WTC11 (cell line): ENCODE data around the gene HRAS. TPM values are rescaled to one million over a fixed set of nuclear protein-coding genes. Genes with fewer than 3 reads are reported as not detected.
A peak's percentile ranks its signal among the peaks of the same experiment; 100 is the strongest.
"Not testable (repeated sequence)": the region's sequence is repeated elsewhere in the genome, so short reads cannot be mapped to it uniquely, and the experiment has no call there.

Experiments
- ATAC-seq: fragments of 200-7000 bp; cut with Tn5 transposase; 2 replicates; pipeline ENCODE4 v1.10.0; 2021; ENCODE audit warnings: mild to moderate bottlenecking, moderate library complexity
- CTCF ChIA-PET: fragments of 300-600 bp; sonication (Branson Sonifier 250); formaldehyde crosslinking; loops from one replicate; lab custom pipeline; 2021; ENCODE audit warnings: antibody characterized with exemption; lab: Charles Lee
- POLR2A ChIA-PET: fragments of 350-600 bp; sonication (Branson Sonifier 250); formaldehyde crosslinking; loops from one replicate; lab custom pipeline; 2021; ENCODE audit warnings: antibody characterized with exemption; lab: Charles Lee
- DNase-seq: peaks from one replicate; pipeline ENCODE4 v3.0.0; 2021; ENCODE audit warnings: low spot score
- H3K27ac Mint-ChIP-seq: 2 replicates; pipeline ENCODE4 v1.8.0; 2021; ENCODE audit warnings: mixed read lengths
- H3K27me3 Mint-ChIP-seq: 2 replicates; pipeline ENCODE4 v1.8.0; 2021; ENCODE audit warnings: low read depth, mild to moderate bottlenecking, moderate library complexity, mixed read lengths
- H3K36me3 Mint-ChIP-seq: 2 replicates; pipeline ENCODE4 v1.8.0; 2021; ENCODE audit warnings: mixed read lengths
- H3K4me1 Mint-ChIP-seq: 2 replicates; pipeline ENCODE4 v1.8.0; 2022; ENCODE audit warnings: mixed read lengths
- H3K4me3 Mint-ChIP-seq: 2 replicates; pipeline ENCODE4 v1.8.0; 2021; ENCODE audit warnings: mild to moderate bottlenecking, moderate library complexity, mixed read lengths
- H3K9me3 Mint-ChIP-seq: 2 replicates; pipeline ENCODE4 v1.8.0; 2021; ENCODE audit warnings: mixed read lengths
- ESRRA ChIP-seq: sonication (generic); formaldehyde crosslinking; IDR thresholded peaks from 2 replicates; pipeline ENCODE4 v1.8.1; 2022; ENCODE audit warnings: mild to moderate bottlenecking, missing genetic modification reagents, borderline replicate concordance
- FOXK1 ChIP-seq: sonication (generic); formaldehyde crosslinking; IDR thresholded peaks from 2 replicates; pipeline ENCODE4 v1.8.0; 2022; ENCODE audit warnings: mild to moderate bottlenecking, moderate library complexity, missing genetic modification reagents
- GTF2I ChIP-seq: fragments of 250-450 bp; sonication (Bioruptor Pico); conservative IDR thresholded peaks from 2 replicates; pipeline ENCODE4 v1.4.0; 2021; ENCODE audit warnings: mild to moderate bottlenecking
- HMGA2 ChIP-seq: fragments of 250-450 bp; sonication (Bioruptor Pico); IDR thresholded peaks from 2 replicates; pipeline ENCODE4 v1.4.0; 2021; ENCODE audit warnings: mild to moderate bottlenecking, moderate library complexity
- MYBL2 ChIP-seq: sonication (generic); formaldehyde crosslinking; IDR thresholded peaks from 2 replicates; pipeline ENCODE4 v1.8.1; 2023; ENCODE audit warnings: mild to moderate bottlenecking, moderate library complexity, missing genetic modification reagents
- ZNF219 ChIP-seq: sonication (generic); formaldehyde crosslinking; IDR thresholded peaks from 2 replicates; pipeline ENCODE4 v1.8.0; 2023; ENCODE audit warnings: missing genetic modification reagents, mild to moderate bottlenecking, borderline replicate concordance
- ZNF416 ChIP-seq: fragments of 250-450 bp; sonication (Bioruptor Pico); IDR thresholded peaks from 2 replicates; pipeline ENCODE4 v1.9.0; 2021; ENCODE audit warnings: mild to moderate bottlenecking, inconsistent platforms
- ZNF423 ChIP-seq: fragments of 250-450 bp; sonication (Bioruptor Pico); IDR thresholded peaks from 2 replicates; pipeline ENCODE4 v2.1.2; 2022; ENCODE audit warnings: mild to moderate bottlenecking, moderate library complexity
- total RNA-seq: library from RNA; stranded (reverse); gene quantifications from 3 replicates; pipeline ENCODE4 v1.2.3, GENCODE V29; 2021
- TF ChIP-seq, protein P1 (sequence below): sonication (generic); formaldehyde crosslinking; IDR thresholded peaks from 2 replicates; pipeline ENCODE4 v1.8.0; 2022; ENCODE audit warnings: mild to moderate bottlenecking, missing genetic modification reagents
- TF ChIP-seq, protein P2 (sequence below): fragments of 250-450 bp; sonication (Bioruptor Pico); IDR thresholded peaks from 2 replicates; pipeline ENCODE4 v1.8.0; 2021; ENCODE audit warnings: mild to moderate bottlenecking
- TF ChIP-seq, protein P3 (sequence below): sonication (generic); formaldehyde crosslinking; IDR thresholded peaks from 2 replicates; pipeline ENCODE4 v1.8.1; 2023; ENCODE audit warnings: mild to moderate bottlenecking, missing genetic modification reagents, borderline replicate concordance
- TF ChIP-seq, protein P4 (sequence below): sonication (generic); formaldehyde crosslinking; IDR thresholded peaks from 2 replicates; pipeline ENCODE4 v1.8.0; 2023; ENCODE audit warnings: mild to moderate bottlenecking, missing genetic modification reagents

Gene HRAS
- total RNA-seq, 1 experiment from 2014 or later, result 62.4 TPM

DNA sequence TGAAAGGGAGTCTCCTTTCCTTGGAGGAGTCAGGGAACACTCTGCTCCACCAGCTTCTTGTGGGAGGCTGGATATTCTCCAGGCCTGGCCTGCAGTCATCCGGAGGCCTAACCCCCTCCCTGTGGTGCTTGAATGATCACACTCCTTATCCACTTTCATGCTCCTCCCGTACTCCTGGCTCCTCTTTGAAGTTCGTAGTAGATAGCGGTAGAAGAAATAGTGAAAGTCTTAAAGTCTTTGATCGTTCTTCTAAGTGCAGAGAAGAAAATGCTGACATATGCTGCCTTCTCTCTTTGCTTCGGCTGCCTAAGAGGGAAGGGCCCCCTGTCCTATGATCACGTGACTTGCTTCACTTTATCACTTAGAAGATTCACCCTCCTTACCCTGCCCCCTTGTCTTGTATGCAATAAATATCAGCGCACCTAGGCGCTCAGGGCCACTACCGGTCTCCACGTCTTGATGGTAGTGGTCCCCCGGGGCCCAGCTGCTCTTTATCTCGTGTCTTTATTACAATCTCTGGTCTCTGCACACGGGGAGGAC is 38.7 kb upstream of the HRAS start:
- H3K36me3 Mint-ChIP-seq, result not testable (repeated sequence)
- peaks cover 35% of the 10 kb centered on the region for H3K4me1 Mint-ChIP-seq

DNA sequence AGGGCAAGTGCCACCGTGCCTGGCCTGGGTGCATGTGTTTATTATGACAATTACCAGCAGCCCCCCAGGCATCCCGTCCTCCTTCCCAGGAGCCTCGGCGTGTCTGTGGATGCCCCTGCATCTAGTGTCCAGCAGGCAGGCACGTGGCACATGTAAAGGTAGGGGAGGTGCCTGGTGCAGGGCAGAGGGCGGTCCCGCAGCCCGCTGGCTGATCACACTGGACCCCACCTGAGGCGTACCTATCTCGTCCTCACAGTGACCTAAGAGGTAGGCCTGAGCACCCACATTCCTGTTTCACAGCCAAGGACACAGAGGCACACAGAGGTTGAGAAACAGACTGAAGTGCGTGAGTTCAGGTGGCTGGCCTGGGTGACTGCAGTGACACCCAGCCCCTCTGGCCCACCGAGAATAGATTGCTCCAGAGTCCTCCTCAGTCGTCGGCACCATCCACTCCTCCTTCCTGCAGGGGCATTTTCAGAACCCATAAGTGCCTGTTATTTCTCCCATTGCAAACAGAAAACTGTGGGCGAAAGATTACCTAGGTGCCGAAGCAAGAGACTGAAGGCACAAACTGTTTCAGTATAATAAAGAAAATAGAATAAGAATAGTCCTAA is 37.9 kb upstream of the HRAS start:
- Mint-ChIP-seq H3K27ac (no peak overlapping the region), H3K27me3 (peaks cover 22% of the 10 kb centered on the region), H3K9me3 (no peaks in the 10 kb centered on the region), H3K4me1 (peaks cover 31% of the 10 kb centered on the region), H3K36me3 (0 out of 2 replicates have a peak, but pooled peaks cover 5% of the 10 kb centered on the region), H3K4me3 (no peak overlapping the region)
- TF ChIP-seq FOXK1 (no peak), HMGA2 (CRISPR knock-in tag) (no peak), GTF2I (no peak), ZNF416 (CRISPR knock-in tag) (no peak), ESRRA (CRISPR knock-in tag) (no peak)
- TF ChIP-seq, protein P1, sequence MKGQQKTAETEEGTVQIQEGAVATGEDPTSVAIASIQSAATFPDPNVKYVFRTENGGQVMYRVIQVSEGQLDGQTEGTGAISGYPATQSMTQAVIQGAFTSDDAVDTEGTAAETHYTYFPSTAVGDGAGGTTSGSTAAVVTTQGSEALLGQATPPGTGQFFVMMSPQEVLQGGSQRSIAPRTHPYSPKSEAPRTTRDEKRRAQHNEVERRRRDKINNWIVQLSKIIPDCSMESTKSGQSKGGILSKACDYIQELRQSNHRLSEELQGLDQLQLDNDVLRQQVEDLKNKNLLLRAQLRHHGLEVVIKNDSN (CRISPR knock-in tag), result no peak
- TF ChIP-seq, protein P2, sequence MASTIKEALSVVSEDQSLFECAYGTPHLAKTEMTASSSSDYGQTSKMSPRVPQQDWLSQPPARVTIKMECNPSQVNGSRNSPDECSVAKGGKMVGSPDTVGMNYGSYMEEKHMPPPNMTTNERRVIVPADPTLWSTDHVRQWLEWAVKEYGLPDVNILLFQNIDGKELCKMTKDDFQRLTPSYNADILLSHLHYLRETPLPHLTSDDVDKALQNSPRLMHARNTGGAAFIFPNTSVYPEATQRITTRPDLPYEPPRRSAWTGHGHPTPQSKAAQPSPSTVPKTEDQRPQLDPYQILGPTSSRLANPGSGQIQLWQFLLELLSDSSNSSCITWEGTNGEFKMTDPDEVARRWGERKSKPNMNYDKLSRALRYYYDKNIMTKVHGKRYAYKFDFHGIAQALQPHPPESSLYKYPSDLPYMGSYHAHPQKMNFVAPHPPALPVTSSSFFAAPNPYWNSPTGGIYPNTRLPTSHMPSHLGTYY, result no peak
- ATAC-seq, result no peak
- no peak for DNase-seq
- POLR2A ChIA-PET, result no interaction called here
- CTCF ChIA-PET, result no interaction called here

More for the DNA sequence above, 38.7 kb upstream of the HRAS start:
- H3K27ac Mint-ChIP-seq, CTCF ChIA-PET, ATAC-seq, POLR2A ChIA-PET, DNase-seq, H3K9me3 Mint-ChIP-seq: not testable (repeated sequence)
- peaks cover 22% of the 10 kb centered on the region for H3K27me3 Mint-ChIP-seq
- H3K4me3 Mint-ChIP-seq, result peak overlapping the region; percentile 88

DNA sequence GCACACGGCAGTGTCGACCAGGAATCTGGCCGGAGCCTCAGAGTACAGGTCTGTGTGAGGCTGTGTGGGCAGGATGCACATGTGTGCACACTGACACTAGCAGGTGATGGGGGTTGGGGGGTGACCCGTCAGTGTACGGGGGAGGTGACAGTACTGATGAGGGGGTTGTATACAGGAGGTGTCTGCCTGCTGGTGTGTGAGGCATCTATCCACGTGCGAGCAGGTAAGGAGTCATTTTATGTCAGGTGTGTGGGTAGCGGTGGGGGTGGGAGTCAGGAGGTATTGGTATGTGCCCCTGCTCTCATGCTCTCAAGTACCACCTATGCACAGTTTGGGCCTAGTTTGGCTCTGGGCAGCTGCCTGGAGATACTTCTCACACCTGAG is 36.4 kb upstream of the HRAS start:
- POLR2A ChIA-PET, result no interaction called here
- TF ChIP-seq, protein P3, sequence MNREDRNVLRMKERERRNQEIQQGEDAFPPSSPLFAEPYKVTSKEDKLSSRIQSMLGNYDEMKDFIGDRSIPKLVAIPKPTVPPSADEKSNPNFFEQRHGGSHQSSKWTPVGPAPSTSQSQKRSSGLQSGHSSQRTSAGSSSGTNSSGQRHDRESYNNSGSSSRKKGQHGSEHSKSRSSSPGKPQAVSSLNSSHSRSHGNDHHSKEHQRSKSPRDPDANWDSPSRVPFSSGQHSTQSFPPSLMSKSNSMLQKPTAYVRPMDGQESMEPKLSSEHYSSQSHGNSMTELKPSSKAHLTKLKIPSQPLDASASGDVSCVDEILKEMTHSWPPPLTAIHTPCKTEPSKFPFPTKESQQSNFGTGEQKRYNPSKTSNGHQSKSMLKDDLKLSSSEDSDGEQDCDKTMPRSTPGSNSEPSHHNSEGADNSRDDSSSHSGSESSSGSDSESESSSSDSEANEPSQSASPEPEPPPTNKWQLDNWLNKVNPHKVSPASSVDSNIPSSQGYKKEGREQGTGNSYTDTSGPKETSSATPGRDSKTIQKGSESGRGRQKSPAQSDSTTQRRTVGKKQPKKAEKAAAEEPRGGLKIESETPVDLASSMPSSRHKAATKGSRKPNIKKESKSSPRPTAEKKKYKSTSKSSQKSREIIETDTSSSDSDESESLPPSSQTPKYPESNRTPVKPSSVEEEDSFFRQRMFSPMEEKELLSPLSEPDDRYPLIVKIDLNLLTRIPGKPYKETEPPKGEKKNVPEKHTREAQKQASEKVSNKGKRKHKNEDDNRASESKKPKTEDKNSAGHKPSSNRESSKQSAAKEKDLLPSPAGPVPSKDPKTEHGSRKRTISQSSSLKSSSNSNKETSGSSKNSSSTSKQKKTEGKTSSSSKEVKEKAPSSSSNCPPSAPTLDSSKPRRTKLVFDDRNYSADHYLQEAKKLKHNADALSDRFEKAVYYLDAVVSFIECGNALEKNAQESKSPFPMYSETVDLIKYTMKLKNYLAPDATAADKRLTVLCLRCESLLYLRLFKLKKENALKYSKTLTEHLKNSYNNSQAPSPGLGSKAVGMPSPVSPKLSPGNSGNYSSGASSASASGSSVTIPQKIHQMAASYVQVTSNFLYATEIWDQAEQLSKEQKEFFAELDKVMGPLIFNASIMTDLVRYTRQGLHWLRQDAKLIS (CRISPR knock-in tag), result no peak
- TF ChIP-seq ZNF219 (CRISPR knock-in tag) (no peak), ZNF423 (no peak), MYBL2 (CRISPR knock-in tag) (no peak)
- TF ChIP-seq, protein P4, sequence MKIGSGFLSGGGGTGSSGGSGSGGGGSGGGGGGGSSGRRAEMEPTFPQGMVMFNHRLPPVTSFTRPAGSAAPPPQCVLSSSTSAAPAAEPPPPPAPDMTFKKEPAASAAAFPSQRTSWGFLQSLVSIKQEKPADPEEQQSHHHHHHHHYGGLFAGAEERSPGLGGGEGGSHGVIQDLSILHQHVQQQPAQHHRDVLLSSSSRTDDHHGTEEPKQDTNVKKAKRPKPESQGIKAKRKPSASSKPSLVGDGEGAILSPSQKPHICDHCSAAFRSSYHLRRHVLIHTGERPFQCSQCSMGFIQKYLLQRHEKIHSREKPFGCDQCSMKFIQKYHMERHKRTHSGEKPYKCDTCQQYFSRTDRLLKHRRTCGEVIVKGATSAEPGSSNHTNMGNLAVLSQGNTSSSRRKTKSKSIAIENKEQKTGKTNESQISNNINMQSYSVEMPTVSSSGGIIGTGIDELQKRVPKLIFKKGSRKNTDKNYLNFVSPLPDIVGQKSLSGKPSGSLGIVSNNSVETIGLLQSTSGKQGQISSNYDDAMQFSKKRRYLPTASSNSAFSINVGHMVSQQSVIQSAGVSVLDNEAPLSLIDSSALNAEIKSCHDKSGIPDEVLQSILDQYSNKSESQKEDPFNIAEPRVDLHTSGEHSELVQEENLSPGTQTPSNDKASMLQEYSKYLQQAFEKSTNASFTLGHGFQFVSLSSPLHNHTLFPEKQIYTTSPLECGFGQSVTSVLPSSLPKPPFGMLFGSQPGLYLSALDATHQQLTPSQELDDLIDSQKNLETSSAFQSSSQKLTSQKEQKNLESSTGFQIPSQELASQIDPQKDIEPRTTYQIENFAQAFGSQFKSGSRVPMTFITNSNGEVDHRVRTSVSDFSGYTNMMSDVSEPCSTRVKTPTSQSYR (CRISPR knock-in tag), result no peak
- Mint-ChIP-seq H3K27ac (no peak overlapping the region), H3K27me3 (peaks cover 26% of the 10 kb centered on the region), H3K36me3 (no peaks in the 10 kb centered on the region), H3K4me3 (no peak overlapping the region), H3K4me1 (peaks cover 30% of the 10 kb centered on the region), H3K9me3 (no peaks in the 10 kb centered on the region)
- ATAC-seq (no peak), DNase-seq (no peak)
- CTCF ChIA-PET, result interaction anchor here (1.9 kb wide), 1 partner anchor 17 kb away, joined by 8 read pairs; no protein-coding TSS in a partner anchor
